Stimulated activated CD4-positive, alpha-beta T cell treated with anti-CD3 and anti-CD28 coated beads, Interleukin-15, amount 100 ng/mL, for 24 hours (primary cell): ENCODE results near the gene RBFOX2.
A peak's percentile ranks its signal among the peaks of the same experiment; 100 is the strongest.
"Not testable (repeated sequence)": the region's sequence is repeated elsewhere in the genome, so short reads cannot be mapped to it uniquely, and the experiment has no call there.

Source experiments
- DNase-seq: peaks from one replicate; pipeline ENCODE4 v3.0.0-alpha.2; 2020

The RBFOX2 gene

GRCh38 chr22:36028646-36029405 is at the start of gene RBFOX2:
Gene RBFOX2, minus strand, starts transcription at chr22:36028824. Its CDS starts 399 bp downstream, at chr22:36028425.
- peak; percentile 90 for DNase-seq

- DNase-seq: no peak
These were observed 48.6 kb upstream of the RBFOX2 start for GRCh38 chr22:36077271-36077670.

- no peak for DNase-seq
These were observed 47.1 kb upstream of the RBFOX2 start for GRCh38 chr22:36075724-36076123.

- DNase-seq: no peak
These were observed 46.6 kb upstream of the RBFOX2 start for GRCh38 chr22:36075230-36075629.

GRCh38 chr22:36073476-36073875 is 44.9 kb upstream of the RBFOX2 start:
- no peak for DNase-seq

GRCh38 chr22:36070645-36071044 is 42.0 kb upstream of the RBFOX2 start:
- not testable (repeated sequence) for DNase-seq

GRCh38 chr22:36069368-36069767 is 40.7 kb upstream of the RBFOX2 start:
- no peak for DNase-seq

- DNase-seq: no peak
These were observed 40.2 kb upstream of the RBFOX2 start for GRCh38 chr22:36068776-36069344.

GRCh38 chr22:36067235-36067558 is 38.6 kb upstream of the RBFOX2 start:
- no peak for DNase-seq

GRCh38 chr22:36065775-36066544 is 37.3 kb upstream of the RBFOX2 start:
- DNase-seq: peak; percentile 80

GRCh38 chr22:36065462-36065774 is 36.8 kb upstream of the RBFOX2 start:
- no peak for DNase-seq

GRCh38 chr22:36064358-36064757 is 35.7 kb upstream of the RBFOX2 start:
- no peak for DNase-seq

- no peak for DNase-seq
These were observed 28.4 kb upstream of the RBFOX2 start for GRCh38 chr22:36056980-36057379.

GRCh38 chr22:36055376-36056295 is 27.0 kb upstream of the RBFOX2 start:
- no peak for DNase-seq

- not testable (repeated sequence) for DNase-seq
These were observed 25.8 kb upstream of the RBFOX2 start for GRCh38 chr22:36054446-36054845.

- no peak for DNase-seq
These were observed 24.9 kb upstream of the RBFOX2 start for GRCh38 chr22:36053242-36054147.

- peak; percentile 23 for DNase-seq
These were observed 23.9 kb upstream of the RBFOX2 start for GRCh38 chr22:36052505-36052941.

- DNase-seq: no peak
These were observed 21.0 kb upstream of the RBFOX2 start for GRCh38 chr22:36049678-36049997.

- DNase-seq: no peak
These were observed 20.5 kb upstream of the RBFOX2 start for GRCh38 chr22:36048911-36049677.

- not testable (repeated sequence) for DNase-seq
These were observed 15.9 kb upstream of the RBFOX2 start for GRCh38 chr22:36044517-36044916.

GRCh38 chr22:36042240-36042639 is 13.6 kb upstream of the RBFOX2 start:
- no peak for DNase-seq
